HEK293 (cell line): ENCODE data around the gene TIMM13.
A peak's percentile ranks its signal among the peaks of the same experiment; 100 is the strongest.

ENCODE experiments used
- CTCF ChIA-PET: fragments of 350-600 bp; formaldehyde crosslinking; extraction: SDS; loops from one replicate; lab custom pipeline; 2021; ENCODE audit warnings: antibody characterized with exemption; lab: Yijun Ruan, JAX
- POLR2A ChIA-PET: fragments of 300-600 bp; formaldehyde crosslinking; extraction: SDS; loops from one replicate; lab custom pipeline; 2020; ENCODE audit warnings: antibody characterized with exemption, inconsistent platforms; lab: Yijun Ruan, JAX
- H3K27ac ChIP-seq: fragments of 200-500 bp; sonication (Bioruptor generic); 2 replicates; pipeline ENCODE4 v1.5.1; 2014; ENCODE audit warnings: low read depth, low read length, control low read depth, inconsistent platforms; ENCODE audit errors: extremely low read depth
- H3K36me3 ChIP-seq, 2 experiments: fragments of 200-500 bp in 1 of 2; sonication (Bioruptor generic) in 1 of 2; 1 replicate in 1 of 2; 2 replicates in 1 of 2; pipeline ENCODE4 v1.5.1; 2014 to 2017; ENCODE audit warnings: inconsistent platforms in 2 of 2, low read length in 2 of 2; ENCODE audit not compliant: control insufficient read depth in 2 of 2, insufficient read depth in 1 of 2
- H3K4me1 ChIP-seq: fragments of 200-500 bp; sonication (Bioruptor generic); 2 replicates; pipeline ENCODE4 v1.5.1; 2014; ENCODE audit warnings: mild to moderate bottlenecking, low read length, inconsistent platforms; ENCODE audit not compliant: control insufficient read depth, insufficient read depth
- H3K4me3 ChIP-seq: 2 replicates; pipeline ENCODE4 v1.5.1; 2011; ENCODE audit warnings: low read depth, mild to moderate bottlenecking, control low read depth, low read length, moderate library complexity
- H3K9me3 ChIP-seq: fragments of 200-500 bp; sonication (Bioruptor generic); 2 replicates; pipeline ENCODE4 v1.5.1; 2014; ENCODE audit warnings: low read depth, low read length, inconsistent platforms; ENCODE audit not compliant: control insufficient read depth, insufficient read depth
- EGR2 ChIP-seq: fragments of 450-650 bp; formaldehyde crosslinking; IDR thresholded peaks from 2 replicates; pipeline ENCODE4 v1.5.1; 2016; ENCODE audit warnings: low read depth, missing biosample characterization, missing genetic modification characterization
- ELK4 ChIP-seq: IDR thresholded peaks from 2 replicates; pipeline ENCODE4 v1.6.1; 2011; ENCODE audit warnings: mild to moderate bottlenecking, low read depth, low read length, borderline replicate concordance
- GLIS2 ChIP-seq: fragments of 450-650 bp; formaldehyde crosslinking; IDR thresholded peaks from 2 replicates; pipeline ENCODE4 v1.5.1; 2016; ENCODE audit warnings: missing biosample characterization, missing genetic modification characterization
- KLF1 ChIP-seq: fragments of 450-650 bp; formaldehyde crosslinking; IDR thresholded peaks from 2 replicates; pipeline ENCODE4 v1.5.1; 2016; ENCODE audit warnings: missing biosample characterization, missing genetic modification characterization
- PRDM10 ChIP-seq: fragments of 450-650 bp; formaldehyde crosslinking; IDR thresholded peaks from 2 replicates; pipeline ENCODE4 v1.5.1; 2016; ENCODE audit warnings: missing biosample characterization, missing genetic modification characterization
- TSHZ1 ChIP-seq: fragments of 450-650 bp; formaldehyde crosslinking; IDR thresholded peaks from 2 replicates; pipeline ENCODE4 v1.5.1; 2016; ENCODE audit warnings: missing biosample characterization, missing genetic modification characterization, borderline replicate concordance
- YY2 ChIP-seq: fragments of 450-650 bp; formaldehyde crosslinking; IDR thresholded peaks from 2 replicates; pipeline ENCODE4 v1.5.1; 2016; ENCODE audit warnings: missing biosample characterization, missing genetic modification characterization
- ZFHX2 ChIP-seq: fragments of 450-650 bp; formaldehyde crosslinking; conservative IDR thresholded peaks from 2 replicates; pipeline ENCODE4 v1.5.1; 2016; ENCODE audit warnings: missing biosample characterization, missing genetic modification characterization
- ZNF112 ChIP-seq: fragments of 450-650 bp; formaldehyde crosslinking; IDR thresholded peaks from 2 replicates; pipeline ENCODE4 v1.5.0; 2017; ENCODE audit warnings: missing biosample characterization, missing genetic modification characterization
- ZNF121 ChIP-seq: fragments of 450-650 bp; formaldehyde crosslinking; IDR thresholded peaks from 2 replicates; pipeline ENCODE4 v1.5.1; 2016; ENCODE audit warnings: missing biosample characterization, missing genetic modification characterization
- ZNF132 ChIP-seq: fragments of 450-650 bp; formaldehyde crosslinking; IDR thresholded peaks from 2 replicates; pipeline ENCODE4 v1.5.1; 2017; ENCODE audit warnings: missing biosample characterization, missing genetic modification characterization, borderline replicate concordance
- ZNF174 ChIP-seq: fragments of 450-650 bp; formaldehyde crosslinking; IDR thresholded peaks from 2 replicates; pipeline ENCODE4 v1.5.0; 2017; ENCODE audit warnings: missing biosample characterization, mild to moderate bottlenecking, missing genetic modification characterization
- ZNF221 ChIP-seq: fragments of 450-650 bp; formaldehyde crosslinking; IDR thresholded peaks from 2 replicates; pipeline ENCODE4 v1.5.1; 2017; ENCODE audit warnings: missing biosample characterization, missing genetic modification characterization, borderline replicate concordance
- ZNF26 ChIP-seq: fragments of 450-650 bp; formaldehyde crosslinking; IDR thresholded peaks from 2 replicates; pipeline ENCODE4 v1.5.1; 2016; ENCODE audit warnings: missing biosample characterization, missing genetic modification characterization
- ZNF292 ChIP-seq: fragments of 450-650 bp; formaldehyde crosslinking; IDR thresholded peaks from 2 replicates; pipeline ENCODE4 v1.5.1; 2016; ENCODE audit warnings: low read depth, missing biosample characterization, missing genetic modification characterization, borderline replicate concordance
- ZNF623 ChIP-seq: fragments of 450-650 bp; formaldehyde crosslinking; IDR thresholded peaks from 2 replicates; pipeline ENCODE4 v1.5.1; 2016; ENCODE audit warnings: missing biosample characterization, missing genetic modification characterization
- ZNF624 ChIP-seq: fragments of 450-650 bp; formaldehyde crosslinking; IDR thresholded peaks from 2 replicates; pipeline ENCODE4 v1.5.1; 2017; ENCODE audit warnings: missing biosample characterization, missing genetic modification characterization
- ZNF626 ChIP-seq: fragments of 450-650 bp; sonication (Bioruptor Pico); formaldehyde crosslinking; IDR thresholded peaks from 2 replicates; pipeline ENCODE4 v1.5.1; 2018; ENCODE audit warnings: missing biosample characterization, missing genetic modification characterization, inconsistent platforms
- ZNF664 ChIP-seq: fragments of 450-650 bp; formaldehyde crosslinking; IDR thresholded peaks from 2 replicates; pipeline ENCODE4 v1.5.1; 2016; ENCODE audit warnings: missing biosample characterization, missing genetic modification characterization
- ZNF776 ChIP-seq: fragments of 450-650 bp; formaldehyde crosslinking; IDR thresholded peaks from 2 replicates; pipeline ENCODE4 v1.5.0; 2017; ENCODE audit warnings: missing biosample characterization, missing genetic modification characterization, borderline replicate concordance
- ZSCAN5A ChIP-seq: fragments of 450-650 bp; formaldehyde crosslinking; IDR thresholded peaks from 2 replicates; pipeline ENCODE4 v1.5.1; 2016; ENCODE audit warnings: missing biosample characterization, missing genetic modification characterization

The TIMM13 gene

GRCh38 chr19:2449019-2449418 lies 21.6 kb upstream of the TIMM13 start:
- no peaks in the 10 kb centered on the region for H3K9me3 ChIP-seq
- ChIA-PET CTCF (interaction anchor here (0.8 to 1.0 kb wide), 2 partner anchors 12 to 166 kb away, joined by 3 read pairs; no protein-coding TSS in a partner anchor), POLR2A (no interaction called here)
- no peak overlapping the region for H3K27ac ChIP-seq
- H3K36me3 ChIP-seq: peaks cover 4 to 58% of the 10 kb centered on the region in 2 experiments; a peak in 2 of 3 replicates
- H3K4me1 ChIP-seq: no peaks in the 10 kb centered on the region
- no peak for TF ChIP-seq ZNF292
- no peak for TF ChIP-seq ZNF776 (tag by site-specific recombination)
- no peak for TF ChIP-seq ZNF132
- no peak for TF ChIP-seq TSHZ1 (tag by site-specific recombination)
- peak; percentile 65 for TF ChIP-seq EGR2
- TF ChIP-seq KLF1 (tag by site-specific recombination): 0 out of 2 replicates have a peak, but pooled peaks have one; percentile 15
- TF ChIP-seq ZNF121 (tag by site-specific recombination): peak; percentile 90
- TF ChIP-seq ZNF624 (tag by site-specific recombination): no peak
- TF ChIP-seq PRDM10: no peak
- peak; percentile 62 for TF ChIP-seq ZFHX2 (tag by site-specific recombination)
- TF ChIP-seq ZNF174 (tag by site-specific recombination): no peak
- TF ChIP-seq ZNF112 (tag by site-specific recombination): no peak
- peak; percentile 75 for TF ChIP-seq ZNF664 (tag by site-specific recombination)
- TF ChIP-seq, all 188 proteins: peak for 5
- no peak overlapping the region for H3K4me3 ChIP-seq

- H3K4me3 ChIP-seq: no peak overlapping the region
- H3K36me3 ChIP-seq: peaks cover 10 to 69% of the 10 kb centered on the region in 2 experiments; a peak in 2 of 3 replicates
- TF ChIP-seq ZNF221: no peak
- no peak for TF ChIP-seq GLIS2 (tag by site-specific recombination)
- no peak for TF ChIP-seq ZNF623
- no peak for TF ChIP-seq ZNF664 (tag by site-specific recombination)
- no peak for TF ChIP-seq YY2 (tag by site-specific recombination)
- TF ChIP-seq ZNF626 (tag by site-specific recombination): no peak
- TF ChIP-seq ZSCAN5A (tag by site-specific recombination): no peak
- no peak for TF ChIP-seq ZNF26
- no peak for TF ChIP-seq ELK4
- no peak overlapping the region for H3K27ac ChIP-seq
- POLR2A ChIA-PET: interaction anchor here (1.9 kb wide), 1 partner anchor 30 kb away, joined by 6 read pairs; the partner anchor contains the start of gene GADD45B
- H3K4me1 ChIP-seq: no peaks in the 10 kb centered on the region
- CTCF ChIA-PET: interaction anchor here (0.6 kb wide), 1 partner anchor 188 kb away, joined by 3 read pairs; no protein-coding TSS in a partner anchor
- H3K9me3 ChIP-seq: no peaks in the 10 kb centered on the region
Observed at GRCh38 chr19:2446381-2446780, 19.0 kb upstream of the TIMM13 start.
